Left colon (tissue), 2 donors: ENCODE measurements around the gene MITF. TPM values are rescaled to one million over a fixed set of nuclear protein-coding genes. Genes with fewer than 3 reads are reported as not detected.
"Not testable (repeated sequence)": the region's sequence is repeated elsewhere in the genome, so short reads cannot be mapped to it uniquely, and the experiment has no call there.

Experiments
- ATAC-seq: fragments of 200-7000 bp; cut with Tn5 transposase; one replicate; pipeline ENCODE4 v1.9.1; 2020; ENCODE audit warnings: mild to moderate bottlenecking, moderate library complexity
- DNase-seq, 2 donors: peaks; one replicate each; pipeline ENCODE4 v3.0.0-alpha.2; 2020
- intact Hi-C, 2 donors: fragments of 100-400 bp; cut with DNase I in 1 of 2; cut with micrococcal nuclease in 1 of 2; formaldehyde crosslinking; loops; one replicate each; pipeline versions ENCODE4 v1.11.2 to v1.14.0; 2022; cut with DNase I, micrococcal nuclease
- total RNA-seq, 2 donors: library from RNA; stranded (reverse); fragmentation: NEBNext Ultra II Directional; extraction: Animal tissue kit (Norgen Biotek cat#: 25700); gene quantifications; one replicate each; pipeline ENCODE4 v1.2.1, GENCODE V29; 2021
- donor health status: DM: no; HTN: no; CAD: no.
- donor health status: DM: yes; HTN: yes; CAD: no.

Gene MITF
- total RNA-seq, 2 donors from 2014 or later, result 3.6 to 9.3 TPM

DNA sequence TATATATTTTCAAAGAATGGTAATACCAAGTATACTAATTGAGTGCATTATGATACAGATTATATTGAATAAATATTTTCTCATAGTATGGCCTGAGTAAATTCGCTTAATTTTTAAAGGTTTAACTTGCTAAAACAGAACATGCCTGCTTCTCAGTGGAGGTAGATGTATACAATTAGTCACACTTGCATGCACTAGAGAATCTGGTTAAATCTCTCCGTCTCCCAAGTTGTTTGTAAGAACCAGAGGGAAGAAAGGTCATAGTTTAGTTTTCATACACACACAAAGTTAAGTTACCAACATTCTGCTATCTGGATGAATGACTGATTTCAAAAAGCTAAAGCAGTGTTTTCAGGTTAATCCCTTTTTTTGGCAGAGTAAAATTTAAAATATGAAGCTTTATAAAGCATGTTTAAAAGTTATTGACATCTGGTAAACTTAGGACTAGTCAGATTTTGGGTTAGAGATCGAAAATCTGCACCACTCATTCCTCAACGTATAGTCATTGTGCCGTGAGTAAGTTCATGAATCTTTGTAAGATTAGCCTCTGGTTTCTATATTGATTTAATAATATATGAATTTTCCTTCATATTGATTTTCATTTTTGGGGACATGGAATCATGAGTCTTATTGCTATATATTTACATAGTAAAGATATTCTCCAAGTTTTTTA is 142.6 kb downstream of the MITF start:
- no peak for ATAC-seq
- DNase-seq, result no peak
- intact Hi-C loops, result no loop called here

DNA sequence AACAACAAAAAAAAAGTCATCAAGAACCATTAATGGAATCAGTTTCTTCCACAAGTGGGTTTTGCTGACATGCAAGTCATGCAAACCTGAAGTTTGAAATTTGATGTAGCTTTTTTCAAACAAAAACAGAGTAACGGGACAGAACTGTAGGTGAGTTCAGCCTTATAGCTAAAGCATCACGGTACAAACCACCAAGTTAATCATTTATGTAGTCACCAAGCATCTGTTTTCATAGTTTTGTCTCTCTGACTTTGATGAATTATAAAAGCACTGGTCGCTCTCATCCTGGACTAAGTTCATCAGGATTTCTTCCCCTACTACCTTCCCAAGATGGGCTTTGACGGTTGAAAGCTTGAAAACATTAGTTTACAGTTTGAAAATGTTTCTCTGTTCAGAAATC is 143.3 kb downstream of the MITF start:
- no peak for DNase-seq
- intact Hi-C loops, result no loop called here
- no peak for ATAC-seq

DNA sequence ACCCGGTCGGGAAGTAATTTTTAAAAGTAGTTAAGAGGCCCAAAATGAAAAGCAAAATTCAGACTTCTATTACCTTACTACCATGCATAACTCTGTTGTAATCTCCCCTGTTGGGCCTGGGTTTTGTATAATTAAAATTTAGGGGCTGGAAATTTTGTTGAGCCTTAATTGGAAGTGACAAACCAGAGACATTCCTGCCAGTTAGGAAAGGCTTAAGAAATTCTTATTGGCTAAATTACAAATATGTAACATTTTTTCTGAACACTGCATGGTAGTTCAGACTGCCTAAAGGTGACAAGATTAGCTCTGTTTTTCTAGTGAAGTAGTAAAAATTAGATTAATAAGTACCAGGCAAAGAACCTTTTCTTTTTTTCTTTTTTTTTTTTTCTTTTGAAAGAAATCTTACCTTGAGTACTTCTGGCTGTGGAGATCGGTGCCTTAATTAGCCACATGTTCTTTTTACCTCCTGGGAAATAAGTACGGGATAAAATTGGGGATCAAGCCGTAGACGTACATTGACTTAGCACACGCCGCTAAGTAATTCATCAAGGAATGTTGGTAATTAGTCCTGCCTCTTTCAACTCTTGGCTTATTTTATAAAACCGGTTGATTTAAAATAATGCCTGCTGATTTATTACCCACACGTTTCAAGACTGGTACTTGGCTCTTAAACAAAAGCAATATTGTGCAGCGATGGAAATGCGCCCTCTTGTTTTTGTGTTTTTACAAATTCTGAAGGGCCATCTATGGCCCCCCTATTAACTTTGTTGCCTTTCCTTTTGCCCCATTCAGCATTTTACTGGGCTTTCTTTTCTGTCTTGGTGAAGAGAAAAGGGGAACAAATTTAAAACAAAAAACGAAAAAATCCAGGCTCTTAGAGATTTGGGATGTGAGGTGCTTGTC is 149.0 kb downstream of the MITF start:
- DNase-seq, result no peak
- ATAC-seq, result no peak
- intact Hi-C loops, result no loop called here

DNA sequence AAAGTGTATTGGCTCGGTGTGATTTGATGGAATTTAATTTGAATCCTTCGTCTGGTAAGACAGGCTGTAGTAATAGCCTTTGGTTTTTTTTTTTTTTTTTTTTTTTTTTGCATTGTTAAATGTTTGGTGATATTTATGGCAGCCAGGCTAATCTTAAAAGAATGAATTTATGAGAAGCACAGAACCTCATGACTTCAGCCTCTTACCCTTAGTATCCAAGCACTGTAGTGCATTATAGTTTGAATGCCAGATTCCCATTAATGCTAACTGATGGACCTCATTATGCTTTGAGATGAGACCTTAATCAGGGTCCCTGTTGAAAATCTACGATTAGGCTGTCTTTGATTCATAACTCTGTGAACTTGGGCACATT is 149.7 kb downstream of the MITF start:
- intact Hi-C loops, result no loop called here
- DNase-seq (no peak), ATAC-seq (no peak)

DNA sequence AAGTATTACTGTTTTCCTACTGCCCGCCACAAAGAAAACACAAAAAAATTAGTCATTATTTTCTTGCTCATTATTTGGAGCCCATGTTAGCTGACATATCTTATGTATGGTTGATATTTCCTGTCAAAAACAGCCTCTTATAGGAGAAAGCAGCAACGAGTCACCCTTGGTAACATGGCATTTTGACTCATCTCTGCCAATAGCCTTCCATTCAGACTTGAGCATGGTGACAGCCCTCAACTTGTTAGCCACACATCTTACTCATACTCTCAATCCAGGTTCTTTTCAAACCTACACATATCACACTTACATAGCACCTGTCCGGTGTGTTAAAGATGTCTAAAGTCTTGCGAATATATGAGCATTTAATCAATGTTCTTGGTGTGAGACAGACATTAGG is 150.8 kb downstream of the MITF start:
- intact Hi-C loops, result no loop called here
- ATAC-seq (no peak), DNase-seq (no peak)

DNA sequence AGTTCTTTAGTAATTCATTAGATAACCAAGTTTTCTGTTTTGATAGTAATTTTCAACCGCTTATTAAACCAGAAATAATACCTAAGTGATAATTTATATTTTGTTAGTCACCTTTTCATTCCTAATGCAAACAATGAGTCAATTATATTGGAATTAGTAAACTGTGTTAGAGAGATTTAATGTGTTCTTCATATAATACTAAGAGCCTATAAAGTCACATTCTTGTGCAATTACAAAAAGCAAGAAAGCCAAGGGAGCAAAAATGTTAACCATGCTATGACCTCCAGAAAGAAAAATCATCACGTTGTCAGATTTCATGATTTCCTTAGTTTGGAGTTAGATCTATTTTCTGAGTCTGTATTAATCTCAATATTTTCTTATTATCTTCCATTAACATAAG is 151.4 kb downstream of the MITF start:
- DNase-seq, result no peak
- no peak for ATAC-seq
- intact Hi-C loops, result no loop called here

DNA sequence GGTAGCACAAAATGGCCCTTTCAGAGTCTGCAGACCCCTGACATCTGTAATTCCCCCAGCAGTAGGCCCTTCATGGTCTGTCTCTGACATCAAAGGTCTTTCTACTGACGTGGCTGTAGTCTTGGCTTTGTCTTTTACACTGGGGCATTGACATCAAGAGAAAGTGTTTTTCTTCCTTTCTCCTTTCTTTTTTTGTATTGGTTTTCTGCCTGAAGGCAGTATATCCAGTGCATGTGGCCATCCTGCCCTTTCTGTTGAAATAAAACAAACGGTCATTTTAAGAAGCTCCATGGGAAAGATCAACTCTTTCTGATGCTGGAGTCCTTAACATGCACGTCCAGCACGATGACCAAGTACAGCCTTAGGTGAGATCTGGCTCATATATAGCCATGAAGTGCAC is 153.4 kb downstream of the MITF start:
- intact Hi-C loops, result no loop called here
- no peak for ATAC-seq
- no peak for DNase-seq

DNA sequence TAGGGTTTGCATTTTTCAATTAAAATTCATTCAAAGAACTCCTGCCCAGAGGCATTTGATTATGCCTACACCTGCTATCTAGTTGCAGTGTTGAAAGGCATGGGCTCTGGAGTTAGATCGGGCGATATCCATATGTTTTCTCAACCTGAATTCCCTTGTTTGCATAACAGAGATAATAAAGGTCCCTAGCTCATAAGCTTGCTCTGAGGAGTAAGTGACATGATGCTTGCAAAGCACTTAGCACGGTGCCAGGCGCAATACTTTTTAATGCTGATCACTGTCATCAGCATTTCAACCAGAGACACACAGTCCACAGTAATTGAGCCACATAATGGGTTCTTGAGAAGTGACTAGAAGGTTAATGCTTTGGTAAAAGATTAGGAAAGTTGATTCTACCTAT is 154.0 kb downstream of the MITF start:
- intact Hi-C loops, result no loop called here
- ATAC-seq (no peak), DNase-seq (no peak)

DNA sequence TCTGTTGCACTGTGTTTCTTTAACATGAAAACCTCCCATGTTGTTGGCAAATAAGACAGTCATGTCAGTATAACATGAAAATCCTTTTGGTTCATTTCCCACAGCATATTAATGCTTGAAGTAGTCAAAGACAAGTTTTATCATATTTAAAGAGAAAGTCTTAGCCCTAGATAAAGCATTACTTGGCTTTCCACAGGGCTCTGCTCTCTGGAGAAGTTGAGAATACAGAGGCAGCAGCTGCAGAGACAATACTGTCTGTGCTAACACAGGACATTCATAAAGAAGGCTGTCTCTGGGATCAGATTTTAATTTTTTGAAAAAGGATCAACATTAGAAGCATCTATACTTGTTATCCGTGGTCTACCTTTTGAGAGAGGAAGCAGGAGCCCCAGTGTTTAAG is 156.8 kb downstream of the MITF start:
- no peak for ATAC-seq
- no peak for DNase-seq
- intact Hi-C loops, result no loop called here

DNA sequence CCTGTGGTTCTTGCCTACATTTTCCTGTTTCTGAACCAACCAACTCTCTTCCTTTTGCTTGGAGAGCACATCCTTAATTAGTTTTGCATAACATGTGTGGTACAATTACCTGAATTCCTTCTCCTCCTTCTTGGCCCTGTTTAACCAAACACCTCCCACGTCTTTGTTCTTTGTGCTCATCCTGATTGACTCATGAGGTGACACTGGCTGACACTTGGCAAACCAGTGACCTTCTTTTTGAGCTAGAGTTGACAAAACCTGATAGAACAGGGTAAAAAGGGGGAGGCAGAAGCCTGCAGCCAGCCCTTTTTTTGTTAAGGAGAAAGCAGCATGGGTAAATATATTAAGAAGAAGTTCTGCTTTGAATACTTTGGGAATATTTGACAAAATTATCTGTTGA is 161.1 kb downstream of the MITF start:
- ATAC-seq (no peak), DNase-seq (no peak)
- intact Hi-C loops, result no loop called here

DNA sequence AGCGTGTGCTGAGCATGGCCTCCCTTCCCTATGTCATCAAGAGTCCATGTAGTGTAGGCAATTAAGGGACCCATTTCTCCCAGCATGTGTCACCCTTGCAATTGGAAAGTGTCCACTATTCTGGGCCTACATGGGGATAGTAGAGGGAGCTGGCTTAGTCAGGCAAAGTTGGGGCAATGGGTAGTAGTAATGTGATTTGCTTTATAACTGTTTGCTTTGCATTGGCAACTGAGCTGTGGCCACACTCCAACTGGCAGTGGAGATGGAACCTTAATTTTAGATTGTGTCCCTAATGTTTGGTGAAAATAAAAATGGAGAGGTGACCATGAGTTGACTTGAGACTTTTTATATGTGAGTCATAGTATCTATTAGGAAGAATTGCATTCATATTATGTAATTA is 162.5 kb downstream of the MITF start:
- intact Hi-C loops, result no loop called here
- DNase-seq (no peak), ATAC-seq (no peak)

DNA sequence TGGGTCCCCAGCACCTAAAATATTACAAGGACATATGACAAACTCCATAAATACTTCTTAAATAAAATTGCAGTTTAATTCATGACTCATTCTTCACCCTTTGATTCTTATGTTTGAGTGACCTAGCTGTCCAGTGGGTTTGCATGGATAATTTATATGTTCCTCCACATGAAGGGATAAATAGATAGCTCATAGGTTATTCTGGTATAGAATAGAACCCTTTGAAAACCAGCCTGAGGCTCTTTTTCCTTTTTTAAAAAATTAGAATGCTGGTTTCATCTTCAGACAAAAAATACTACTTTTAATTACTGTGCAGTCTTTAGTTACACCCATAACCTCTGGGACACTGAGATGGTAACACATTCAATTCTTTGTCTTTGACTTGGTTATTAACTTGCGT is 163.1 kb downstream of the MITF start:
- ATAC-seq (no peak), DNase-seq (no peak)
- intact Hi-C loops, result no loop called here

DNA sequence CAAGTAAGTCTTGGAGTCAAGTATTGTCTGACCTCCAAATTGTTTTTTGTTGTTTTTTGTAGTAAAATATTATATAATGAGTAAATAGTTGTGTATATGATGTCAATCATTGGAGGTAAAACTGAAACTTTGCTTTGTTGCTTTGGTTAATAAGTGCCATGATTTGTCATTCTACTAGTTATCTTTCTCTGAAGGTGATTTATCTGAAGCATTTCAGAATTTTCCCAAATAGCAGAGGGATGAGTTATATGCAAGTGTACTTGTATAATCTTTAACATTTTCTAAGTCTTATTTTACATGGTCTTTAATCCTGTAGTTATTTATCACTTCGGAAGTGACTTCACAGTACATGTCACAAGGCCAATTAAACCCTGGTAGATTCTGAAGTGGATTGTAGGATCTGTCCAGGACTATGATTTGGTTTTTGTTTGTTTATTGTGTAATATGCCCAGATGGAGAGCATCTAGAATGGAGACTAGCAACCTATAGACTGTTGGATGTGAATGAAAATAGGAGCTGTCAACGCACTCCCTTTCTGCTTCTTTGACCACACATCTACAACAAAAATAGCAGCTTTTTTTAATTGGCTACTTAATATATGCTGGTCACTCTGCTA is 167.2 kb downstream of the MITF start:
- intact Hi-C loops, result no loop called here
- DNase-seq (no peak), ATAC-seq (no peak)

DNA sequence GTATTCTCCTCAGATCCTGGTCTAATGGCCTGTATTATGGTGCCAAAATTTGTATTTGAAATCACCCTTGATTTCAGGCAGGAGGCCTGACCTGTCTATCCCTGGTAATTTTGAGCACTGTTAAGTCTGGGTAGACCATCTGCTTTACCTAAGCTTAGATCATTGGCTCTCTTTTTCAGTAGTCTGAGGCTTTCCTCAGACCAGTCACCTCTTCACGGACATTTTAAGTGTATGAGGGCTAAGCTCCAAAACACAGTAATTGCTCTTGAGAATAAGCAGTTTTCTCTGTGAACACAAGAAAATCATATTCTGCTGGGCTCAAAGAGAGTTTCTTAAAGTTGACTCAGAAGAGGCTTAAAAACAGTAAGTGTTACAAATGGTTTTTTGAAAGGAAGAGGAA is 168.3 kb downstream of the MITF start:
- intact Hi-C loops, result no loop called here
- no peak for DNase-seq
- ATAC-seq, result no peak

DNA sequence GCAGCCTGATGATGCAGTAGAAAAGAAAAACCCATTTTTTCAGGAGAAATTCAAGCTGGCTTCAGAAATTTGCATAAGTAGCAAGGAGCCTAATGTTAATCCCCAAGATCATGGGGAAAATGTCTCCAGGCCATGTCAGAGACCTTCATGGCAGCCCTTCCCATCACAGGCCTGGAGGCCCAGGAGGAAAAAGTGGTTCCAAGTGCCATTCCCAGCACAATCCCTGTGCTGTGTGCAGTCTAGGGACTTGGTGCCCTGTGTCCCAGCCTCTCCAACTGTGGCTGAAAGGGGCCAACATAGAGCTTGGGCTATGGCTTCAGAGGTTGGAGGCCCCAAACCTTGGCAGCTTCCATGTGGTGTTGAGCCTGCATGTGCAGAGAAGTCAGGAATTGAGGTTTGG is 170.6 kb downstream of the MITF start:
- ATAC-seq, intact Hi-C loops, DNase-seq: not testable (repeated sequence)

DNA sequence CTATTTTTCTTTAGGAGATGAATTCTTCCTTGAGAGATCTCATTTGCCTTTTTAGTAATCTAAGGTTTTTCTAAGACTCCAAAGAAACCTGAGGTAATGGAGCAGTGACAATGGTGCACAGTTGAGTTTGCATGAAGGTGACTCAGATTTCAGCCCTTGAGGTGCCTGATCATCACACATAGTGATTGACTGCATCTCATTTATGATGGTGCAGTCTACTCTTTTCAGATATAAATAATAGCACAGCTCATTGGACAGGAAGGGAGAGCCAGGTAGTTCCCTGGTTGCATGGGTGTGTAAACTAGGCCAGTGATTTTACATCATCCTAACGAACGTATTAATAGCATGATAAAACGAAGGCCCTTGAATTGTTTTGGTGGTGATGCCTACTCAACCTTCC is 174.2 kb downstream of the MITF start:
- no peak for ATAC-seq
- intact Hi-C loops, result no loop called here
- DNase-seq, result no peak

DNA sequence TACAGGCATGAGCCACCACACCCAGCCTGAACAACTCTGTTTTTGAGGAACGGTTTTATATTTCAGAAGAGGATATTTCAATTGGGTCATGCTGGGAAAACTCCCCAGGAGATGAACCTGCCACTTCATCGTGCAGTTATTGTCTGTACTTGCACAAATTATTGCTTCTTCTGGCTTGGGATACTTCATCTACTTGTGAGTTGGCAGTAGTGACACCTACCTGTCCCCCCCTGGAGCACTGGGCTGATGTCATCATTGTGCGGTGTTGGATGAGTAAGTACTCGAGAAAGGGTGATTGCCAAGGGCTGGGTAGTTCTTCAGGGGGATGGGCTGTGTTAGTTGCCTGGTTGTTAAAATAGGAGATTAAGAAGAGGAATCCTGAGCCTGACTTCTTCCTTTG is 175.1 kb downstream of the MITF start:
- DNase-seq (no peak), ATAC-seq (no peak)
- intact Hi-C loops, result no loop called here

DNA sequence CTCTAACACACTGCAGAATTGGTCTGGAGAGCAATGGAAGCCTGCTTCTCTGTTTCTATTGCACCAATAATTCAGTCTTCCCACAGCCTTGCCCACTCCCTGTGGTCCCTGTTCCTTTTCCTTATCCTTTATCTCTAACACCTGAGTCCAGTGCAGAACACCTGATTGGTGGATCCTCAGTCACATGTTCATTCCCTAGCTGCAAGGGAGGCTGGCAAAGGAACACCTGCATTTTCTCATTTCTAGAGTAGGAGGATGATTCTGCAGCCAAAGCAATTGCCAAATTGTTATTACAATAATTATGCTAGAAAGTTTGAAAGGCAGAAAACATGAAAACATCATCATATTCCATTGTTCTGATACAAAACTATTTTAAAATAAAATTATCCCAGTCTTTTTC is 176.5 kb downstream of the MITF start:
- DNase-seq, result no peak
- intact Hi-C loops, result no loop called here
- no peak for ATAC-seq

DNA sequence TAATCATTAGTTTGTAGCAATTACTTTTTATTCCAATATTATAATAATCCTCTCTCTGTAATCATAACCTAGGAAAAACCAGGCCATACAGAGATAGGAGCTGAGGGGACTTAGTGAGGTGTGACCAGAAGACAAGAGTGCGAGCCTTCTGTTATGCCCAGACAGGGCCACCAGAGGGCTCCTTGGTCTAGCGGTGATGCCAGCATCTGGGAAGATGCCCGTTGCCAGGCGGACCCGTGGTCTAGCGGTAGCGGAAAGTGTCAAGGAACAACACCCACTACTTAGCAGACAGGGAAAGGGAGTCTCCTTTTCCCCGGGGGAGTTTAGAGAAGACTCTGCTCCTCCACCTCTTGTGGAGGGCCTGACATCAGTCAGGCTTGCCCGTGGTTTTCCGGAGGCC is 180.7 kb downstream of the MITF start:
- DNase-seq, intact Hi-C loops, ATAC-seq: not testable (repeated sequence)

DNA sequence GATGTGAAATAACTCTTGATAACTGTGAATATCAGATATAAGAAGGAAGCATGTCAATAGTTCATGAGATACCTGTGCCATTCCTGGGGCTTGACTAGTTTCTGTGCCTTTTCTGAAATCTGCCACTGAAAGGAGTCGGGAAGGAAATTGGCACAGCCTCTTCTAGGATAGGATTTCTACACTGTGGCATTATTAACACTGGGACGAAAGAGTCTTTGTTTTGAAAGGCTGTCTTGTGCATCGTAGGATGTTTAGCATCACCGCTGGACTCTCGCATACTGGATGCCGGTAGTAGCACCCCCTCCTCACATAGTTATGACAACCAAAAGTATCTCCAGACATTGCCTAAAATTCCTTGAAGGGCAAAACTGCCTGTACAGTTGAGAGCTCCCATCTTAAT is 182.4 kb downstream of the MITF start:
- no peak for ATAC-seq
- no peak for DNase-seq
- intact Hi-C loops, result no loop called here
